ENCODE measurements around the gene TEX38.
"Not testable (repeated sequence)": the region's sequence is repeated elsewhere in the genome, so short reads cannot be mapped to it uniquely, and the experiment has no call there.

Gene TEX38

DNA sequence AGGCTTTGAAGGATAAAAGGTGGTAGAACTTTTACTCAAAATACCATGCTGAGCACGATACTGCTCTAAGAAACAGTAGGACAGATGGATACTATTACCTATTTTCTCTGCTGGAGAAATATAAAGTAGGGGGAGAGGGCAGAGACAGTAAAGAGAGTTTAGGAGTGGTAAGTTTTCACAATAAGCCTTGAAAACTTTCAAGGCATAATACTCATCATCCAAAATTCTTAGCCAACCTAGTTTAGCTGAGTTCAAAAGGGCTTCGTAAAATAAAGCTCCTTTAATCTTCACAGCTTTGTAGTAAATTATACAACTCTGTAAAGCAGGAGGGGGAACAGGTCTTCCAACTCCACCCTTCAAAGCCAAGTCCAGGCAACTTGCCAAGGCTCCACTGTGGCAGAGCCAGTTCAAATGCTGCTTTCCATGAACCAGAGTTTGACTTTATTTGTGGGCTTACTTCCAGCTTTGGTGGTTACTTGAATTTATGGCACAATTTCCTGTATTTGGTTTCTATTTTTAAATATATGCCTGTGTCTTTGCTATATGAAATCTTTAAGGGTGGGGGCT lies 15.5 kb downstream of the TEX38 start:
- in situ Hi-C loops (cut with HindIII; ENCODE audit: low sequenced_read_pairs): no loop called here

- in situ Hi-C loops (cut with HindIII; ENCODE audit: low sequenced_read_pairs): no loop called here
These were observed 16.4 kb downstream of the TEX38 start for GRCh38 chr1:46687921-46688509.

DNA sequence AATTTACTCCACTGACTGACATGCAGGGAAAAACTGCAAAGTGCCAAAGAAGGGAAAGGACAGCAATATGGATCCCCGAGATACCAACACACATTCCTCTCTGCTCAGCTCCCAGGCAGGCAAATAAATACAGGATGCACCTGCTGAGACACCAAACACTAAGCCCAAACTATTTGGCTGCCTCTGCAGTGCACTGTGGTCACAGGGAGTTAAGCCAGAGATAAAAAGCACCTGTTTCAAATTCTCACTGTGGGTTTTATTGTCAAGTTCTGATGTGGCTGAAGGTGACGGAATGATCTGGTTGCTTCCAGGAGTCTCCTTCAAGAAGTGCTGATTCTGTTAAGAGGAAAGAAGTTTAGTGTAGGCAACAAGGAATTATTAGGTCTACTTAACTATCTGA lies 17.7 kb downstream of the TEX38 start:
- in situ Hi-C loops (cut with HindIII; ENCODE audit: low sequenced_read_pairs): no loop called here

GRCh38 chr1:46689897-46690296 lies 18.2 kb downstream of the TEX38 start:
- in situ Hi-C loops (cut with HindIII; ENCODE audit: low sequenced_read_pairs): no loop called here

- in situ Hi-C loops (cut with HindIII; ENCODE audit: low sequenced_read_pairs): no loop called here
These were observed 19.3 kb downstream of the TEX38 start for GRCh38 chr1:46690931-46691421.

DNA sequence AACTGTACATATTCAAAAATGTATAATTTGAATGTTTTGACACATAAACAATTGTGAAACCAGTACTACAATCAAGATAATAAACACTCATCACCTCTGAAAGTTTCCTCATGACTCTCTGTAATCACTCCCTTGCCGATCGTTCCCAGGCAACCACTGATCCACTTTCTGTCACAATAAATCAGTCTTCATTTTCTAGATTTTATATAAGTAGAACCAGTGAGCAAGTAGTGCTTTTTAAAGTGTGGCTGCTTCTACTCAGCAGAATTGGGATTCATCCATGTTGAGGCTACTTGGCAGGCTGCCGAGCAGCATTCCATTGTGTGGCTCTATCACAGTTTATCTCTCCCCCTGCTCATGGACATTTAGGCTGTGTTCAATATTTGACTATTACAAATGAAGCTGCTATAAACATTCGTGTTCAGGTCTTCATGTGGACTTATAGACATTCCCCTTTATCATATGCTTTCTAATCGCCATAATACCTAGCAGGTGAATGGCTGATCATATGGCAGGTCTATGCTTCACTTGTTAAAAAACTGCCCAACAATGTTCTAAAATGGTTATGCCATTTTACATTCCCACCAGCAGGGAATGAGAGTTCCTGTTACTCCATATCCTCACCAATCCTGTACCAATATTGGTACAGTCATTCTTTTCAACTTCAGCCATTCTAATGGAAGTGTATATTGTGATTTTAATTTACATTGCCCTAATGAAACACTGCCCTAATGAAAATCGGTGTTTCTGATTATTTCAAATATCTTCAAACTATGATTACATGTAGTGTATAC lies 20.5 kb downstream of the TEX38 start:
- in situ Hi-C loops (cut with HindIII; ENCODE audit: low sequenced_read_pairs): no loop called here

DNA sequence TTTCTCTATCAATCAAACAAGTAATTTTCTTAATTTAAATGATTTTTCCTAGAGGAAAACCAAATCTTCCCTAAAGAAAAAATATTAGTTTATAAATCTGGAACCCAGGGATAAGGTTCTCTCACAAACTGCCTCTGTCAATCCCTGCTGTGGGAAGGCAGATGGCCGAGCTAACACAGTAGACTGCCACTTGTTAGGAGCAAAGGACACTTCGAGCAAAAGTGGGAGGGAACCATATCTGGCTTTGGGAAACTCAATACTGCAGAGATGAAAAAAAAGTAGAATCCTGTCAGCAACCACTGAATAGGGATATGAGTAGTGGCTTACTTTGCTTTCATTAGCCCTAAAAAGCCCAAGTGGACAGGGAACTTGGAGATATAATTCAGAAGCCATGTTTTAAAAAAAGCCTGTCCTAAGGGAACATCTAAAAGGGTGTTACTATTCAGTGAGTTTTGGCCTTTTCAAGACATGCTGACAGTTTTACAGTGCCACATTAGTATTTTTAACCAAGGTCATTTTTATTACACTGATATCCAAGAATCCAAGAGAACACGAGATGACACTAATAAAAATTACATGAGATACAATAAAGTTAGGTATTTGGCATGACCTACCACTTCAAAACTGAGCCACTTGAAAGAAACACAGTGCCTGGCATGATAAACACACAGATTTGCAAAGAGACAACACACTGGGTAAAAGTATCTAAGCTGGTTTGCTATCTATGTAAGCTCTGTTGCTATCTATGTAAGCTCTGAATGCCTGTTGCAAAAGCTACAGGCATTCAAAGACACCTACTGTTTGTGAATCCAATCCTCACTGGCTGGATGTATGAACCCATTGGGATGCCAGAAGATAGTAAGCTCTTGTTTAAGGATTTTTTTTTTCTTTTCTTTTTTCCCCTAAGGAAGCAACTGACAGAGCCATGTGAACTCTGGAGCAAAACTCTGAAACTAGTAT lies 21.4 kb downstream of the TEX38 start:
- in situ Hi-C loops (cut with HindIII; ENCODE audit: low sequenced_read_pairs): no loop called here

GRCh38 chr1:46694676-46695075 lies 23.0 kb downstream of the TEX38 start:
- in situ Hi-C loops (cut with HindIII; ENCODE audit: low sequenced_read_pairs): not testable (repeated sequence)

DNA sequence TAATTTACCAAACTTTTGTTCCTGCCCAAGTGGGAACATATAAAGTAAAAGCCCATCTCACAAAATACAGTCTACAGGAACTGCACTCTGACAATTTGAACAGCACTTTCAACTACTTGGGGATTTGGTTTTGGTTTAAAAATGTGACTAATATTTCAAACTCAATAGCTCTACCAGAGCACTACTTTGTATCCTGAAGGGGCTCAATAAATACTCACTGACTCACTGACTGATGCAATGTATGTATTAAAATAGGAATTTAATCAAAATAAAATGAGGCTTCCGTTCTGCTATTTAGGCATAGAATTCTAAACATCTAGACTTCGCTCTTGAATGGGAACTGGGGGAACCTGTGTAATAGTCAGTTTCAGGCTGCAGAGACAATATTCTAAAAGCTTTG lies 25.4 kb downstream of the TEX38 start:
- in situ Hi-C loops (cut with HindIII; ENCODE audit: low sequenced_read_pairs): no loop called here

DNA sequence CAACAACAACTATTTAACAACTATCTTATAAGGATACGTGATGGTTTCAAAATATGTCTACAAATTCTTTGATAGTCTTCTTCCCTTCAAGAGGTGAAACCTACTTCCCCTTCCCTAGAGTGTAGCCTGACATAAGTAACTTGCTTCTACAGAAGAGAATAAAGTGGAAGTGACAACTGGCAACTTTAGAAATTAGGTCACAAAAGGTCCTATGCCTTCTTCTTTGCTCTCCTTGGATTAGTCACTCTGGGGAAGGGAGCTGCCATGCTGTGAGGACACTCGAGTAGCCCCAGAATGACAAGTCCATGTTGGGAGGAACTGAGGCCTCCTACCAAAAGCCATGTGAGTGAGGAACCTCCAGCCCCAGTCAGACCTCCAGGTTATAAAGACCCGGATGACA lies 28.0 kb downstream of the TEX38 start:
- in situ Hi-C loops (cut with HindIII; ENCODE audit: low sequenced_read_pairs): no loop called here

DNA sequence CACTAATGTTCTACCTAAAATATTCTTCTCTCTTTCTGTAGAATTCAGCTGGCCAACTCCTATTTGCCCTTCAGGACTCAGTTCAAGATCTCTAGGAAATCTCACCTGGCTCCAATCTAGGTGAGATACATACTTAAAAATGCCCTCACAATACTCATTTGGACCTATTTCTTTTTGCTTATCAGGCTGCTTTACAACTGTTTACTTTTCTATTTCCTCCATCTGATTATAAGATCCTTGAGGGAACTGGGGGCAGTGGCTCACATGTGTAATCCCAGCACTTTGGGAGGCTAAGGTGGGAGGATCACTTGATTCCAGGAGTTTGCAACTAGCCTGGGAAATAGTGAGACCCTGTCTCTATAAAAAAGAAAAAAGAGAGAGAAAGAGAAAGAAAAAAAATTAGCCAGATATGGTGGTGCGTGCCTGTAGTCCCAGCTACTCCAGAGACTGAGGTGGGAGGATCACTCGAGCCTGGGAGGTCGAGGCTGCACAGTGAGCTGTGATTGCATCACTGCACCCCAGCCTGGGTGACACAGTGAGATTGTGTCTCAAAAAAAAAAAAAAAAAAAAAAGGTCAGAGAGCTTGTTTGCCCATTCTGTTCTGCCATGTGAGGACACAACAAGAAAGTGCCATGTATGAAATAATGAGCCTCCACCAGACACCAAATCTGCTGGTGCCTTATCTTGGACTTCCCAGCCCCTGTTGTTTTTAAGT lies 32.4 kb downstream of the TEX38 start:
- in situ Hi-C loops (cut with HindIII; ENCODE audit: low sequenced_read_pairs): no loop called here

- in situ Hi-C loops (cut with HindIII; ENCODE audit: low sequenced_read_pairs): no loop called here
These were observed 33.8 kb downstream of the TEX38 start for GRCh38 chr1:46705408-46705807.

- in situ Hi-C loops (cut with HindIII; ENCODE audit: low sequenced_read_pairs): no loop called here
These were observed 36.5 kb downstream of the TEX38 start for GRCh38 chr1:46708121-46708520.

DNA sequence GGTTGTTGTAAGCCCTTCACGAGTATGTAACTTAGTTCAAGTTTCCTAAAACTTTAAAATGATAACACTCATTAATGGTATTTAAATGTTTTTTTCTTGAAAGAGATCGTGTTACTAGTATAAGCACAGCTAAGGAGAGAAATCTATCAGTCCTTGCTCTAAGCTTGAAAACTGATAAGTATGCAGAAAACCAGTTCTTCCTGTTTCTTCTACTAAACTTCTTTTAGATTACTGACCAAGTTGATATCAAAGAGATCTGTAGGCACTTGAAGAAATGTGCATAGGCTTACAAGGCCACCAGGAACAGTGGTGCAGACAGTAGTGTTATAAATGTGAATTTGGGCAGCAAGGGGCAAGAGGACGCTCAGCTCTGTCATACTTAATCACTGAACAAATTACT lies 43.3 kb downstream of the TEX38 start:
- in situ Hi-C loops (cut with HindIII; ENCODE audit: low sequenced_read_pairs): no loop called here

- in situ Hi-C loops (cut with HindIII; ENCODE audit: low sequenced_read_pairs): no loop called here
These were observed 46.0 kb downstream of the TEX38 start for GRCh38 chr1:46717654-46718053.

DNA sequence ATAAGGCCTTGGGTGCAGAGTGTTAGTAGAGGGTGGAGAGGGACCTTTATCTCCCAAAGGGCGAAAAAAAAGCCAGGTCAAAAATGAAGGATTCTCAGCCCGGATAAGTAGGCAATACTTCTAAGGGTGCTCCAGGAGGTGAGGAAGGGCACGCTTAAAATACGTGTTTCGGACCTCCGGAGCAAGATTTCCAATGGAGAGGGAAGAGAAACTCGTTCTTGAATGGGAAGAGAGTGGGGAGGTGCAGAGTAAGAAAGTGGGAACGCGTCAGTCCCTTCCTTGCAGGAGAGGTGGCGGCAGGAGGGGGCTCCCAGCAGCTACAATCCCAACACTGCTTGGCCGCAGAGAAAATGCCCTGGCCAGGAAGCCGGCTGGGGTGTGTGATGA lies 46.7 kb downstream of the TEX38 start:
- in situ Hi-C loops (cut with HindIII; ENCODE audit: low sequenced_read_pairs): no loop called here

DNA sequence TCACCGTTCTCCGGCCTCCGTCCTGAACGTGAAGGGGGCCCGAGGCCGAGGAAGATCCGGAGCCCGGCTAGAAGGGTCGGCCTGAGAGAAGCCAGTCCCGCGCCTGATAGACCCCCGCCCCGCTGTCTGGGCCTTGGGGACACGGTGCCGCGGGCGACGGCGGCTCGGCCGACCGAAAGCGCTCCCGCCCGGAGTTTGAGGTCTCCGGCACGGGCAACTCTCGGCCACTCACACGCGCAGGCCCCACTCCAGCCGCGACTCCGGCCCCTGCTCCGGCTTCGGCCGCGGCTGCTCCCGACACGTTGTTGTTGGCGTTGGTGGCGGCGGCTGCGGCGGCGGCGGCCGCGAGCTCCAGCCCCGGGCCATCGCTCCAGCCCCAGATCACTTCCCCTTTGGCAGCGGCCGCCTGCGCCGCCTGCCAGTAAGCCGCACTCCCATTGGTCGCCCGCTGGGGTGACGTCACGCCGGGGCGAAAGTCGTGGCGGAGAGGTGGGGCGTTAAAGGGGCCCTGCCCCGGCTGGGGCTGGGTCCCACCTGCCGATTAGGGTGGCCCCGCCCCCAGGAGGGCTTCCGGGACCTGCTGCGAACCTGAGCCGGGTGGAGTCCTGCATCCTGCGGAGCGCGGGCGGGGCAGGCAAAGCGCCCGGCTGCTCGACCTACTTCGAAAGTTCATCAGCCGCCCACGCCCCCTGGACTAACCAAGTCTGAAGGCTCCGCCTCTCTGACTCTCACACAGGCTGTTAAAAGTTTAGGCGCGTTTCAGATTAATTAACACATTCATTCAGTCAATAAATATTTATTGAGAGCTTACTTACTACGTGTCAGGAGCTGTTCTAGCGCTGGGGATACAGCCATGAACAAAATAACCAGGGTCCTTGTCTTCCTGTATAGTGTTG lies 47.3 kb downstream of the TEX38 start, which contains the start of gene EFCAB14:
EFCAB14 (minus strand) TSS at position 388 of the 896 bp plus-strand sequence. CDS start 1,027 bp downstream, outside the sequence.
- in situ Hi-C loops (cut with HindIII; ENCODE audit: low sequenced_read_pairs): no loop called here

DNA sequence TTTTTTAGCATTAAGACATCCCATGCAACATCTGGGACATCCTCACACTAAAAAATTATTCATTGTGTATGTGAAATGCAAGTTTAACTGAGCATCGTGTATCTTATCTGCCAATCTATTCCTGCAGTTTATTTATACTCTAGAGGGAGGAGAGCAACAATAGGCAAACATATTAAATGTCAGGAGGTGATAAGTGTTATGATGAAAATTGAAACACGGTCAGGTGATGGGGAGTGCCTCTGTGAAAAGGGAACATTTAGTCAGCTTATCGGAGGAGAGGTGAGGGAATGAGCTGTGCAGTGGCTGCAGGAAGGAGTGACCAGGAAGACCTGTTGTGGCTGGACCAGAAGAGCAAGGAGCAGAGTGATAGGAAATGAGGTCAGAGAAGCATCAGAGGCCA lies 48.0 kb downstream of the TEX38 start:
- in situ Hi-C loops (cut with HindIII; ENCODE audit: low sequenced_read_pairs): no loop called here

DNA sequence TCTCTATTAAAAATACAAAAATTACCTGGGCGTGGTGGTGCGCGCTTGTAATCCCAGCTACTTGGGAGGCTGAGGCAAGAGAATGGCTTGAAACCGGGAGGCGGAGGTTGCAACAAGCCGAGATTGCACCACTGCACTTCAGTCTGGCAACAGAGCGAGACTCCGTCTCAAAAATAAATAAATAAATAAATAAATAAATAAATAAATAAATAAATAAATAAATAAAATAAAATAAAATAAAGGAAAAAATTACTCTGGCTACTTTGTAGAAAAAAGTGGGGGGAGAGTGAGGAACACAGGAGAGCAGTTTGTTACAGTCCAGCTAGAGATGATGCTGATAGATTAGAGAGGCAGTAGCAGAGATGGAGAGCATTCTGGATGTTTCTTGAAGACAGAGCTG lies 48.7 kb downstream of the TEX38 start:
- in situ Hi-C loops (cut with HindIII; ENCODE audit: low sequenced_read_pairs): not testable (repeated sequence)
